Right cardiac atrium (tissue), 5 donors: ENCODE measurements around the gene DNAJA1. TPM values are rescaled to one million over a fixed set of nuclear protein-coding genes. Genes with fewer than 3 reads are reported as not detected.

Experiments used
- ATAC-seq, 2 donors: fragments of 200-7000 bp; cut with Tn5 transposase; one replicate each; pipeline versions ENCODE4 v1.8.0 to v1.9.1; 2020; ENCODE audit warnings: moderate library complexity in 2 of 2, mild to moderate bottlenecking in 1 of 2
- DNase-seq, 3 donors: peaks; one replicate each; pipeline ENCODE4 v3.0.0-alpha.2; 2020
- H3K27ac ChIP-seq: one replicate; pipeline ENCODE4 v1.5.1; 2013; ENCODE audit warnings: mild to moderate bottlenecking, low read length, control low read depth, moderate library complexity
- H3K27me3 ChIP-seq: one replicate; pipeline ENCODE4 v1.6.1; 2013; ENCODE audit not compliant: control insufficient read depth, insufficient read depth
- H3K4me1 ChIP-seq: one replicate; pipeline ENCODE4 v1.6.1; 2013; ENCODE audit warnings: low read length; ENCODE audit not compliant: control insufficient read depth, insufficient read depth
- H3K4me3 ChIP-seq: one replicate; pipeline ENCODE4 v1.5.1; 2013; ENCODE audit warnings: low read length, control low read depth
- H3K9me3 ChIP-seq: one replicate; pipeline ENCODE4 v1.6.1; 2013; ENCODE audit warnings: low read length; ENCODE audit not compliant: control insufficient read depth
- WGBS: extraction: QIAGEN DNeasy Blood & Tissue Kit; methylation state at CpG from one replicate; pipeline ENCODE4 v1.1.7; 2013; 5-methylcytosine and 5-hydroxymethylcytosine counted together
- intact Hi-C, 4 donors: fragments of 100-400 bp; cut with DNase I; formaldehyde crosslinking; loops; one replicate each; pipeline versions ENCODE4 v1.11.0 to v1.14.0; 2022 to 2023
- polyA plus RNA-seq: library from polyadenylated mRNA; stranded (reverse); fragments of 200-250 nt; gene quantifications from one replicate; pipeline ENCODE4 v1.2.3, GENCODE V29; 2013
- total RNA-seq, 4 donors: library from RNA; stranded (reverse); fragmentation: NEBNext Ultra II Directional; extraction: Animal tissue kit (Norgen Biotek cat#: 25700); gene quantifications; one replicate each; pipeline ENCODE4 v1.2.1, GENCODE V29; 2021
- donor health status: healthy with polysubstance abuse.
- donor health status: DM: no; HTN: yes; CAD: no.
- donor health status: DM: no; HTN: no; CAD: no.
- donor health status: DM: no; HTN: yes; CAD: no; lungs with severe emphysema.
- donor health status: DM: yes; HTN: yes; CAD: no.

Gene DNAJA1
- total and polyA plus RNA-seq, 5 donors, result 63.7 to 119 (median 79.1) TPM

GRCh38 chr9:33012328-33013069, 12.6 kb upstream of the DNAJA1 start:
- no peak overlapping the region for H3K4me3 ChIP-seq
- ATAC-seq (no peak), DNase-seq (no peak)
- H3K9me3 ChIP-seq, result no peaks in the 10 kb centered on the region
- H3K27me3 ChIP-seq, result no peaks in the 10 kb centered on the region
- intact Hi-C loops, result no loop called here
- WGBS, result 84% methylated on average over 3 of the region's 3 CpGs
- no peak overlapping the region for H3K27ac ChIP-seq
- no peaks in the 10 kb centered on the region for H3K4me1 ChIP-seq

GRCh38 chr9:33013962-33014664, 11.0 kb upstream of the DNAJA1 start:
- H3K4me3 ChIP-seq, result no peak overlapping the region
- peak in 1 of 2 donors; percentile 26 for ATAC-seq
- 75% methylated on average over 2 of the region's 2 CpGs for WGBS
- intact Hi-C loops, result no loop called here
- H3K27ac ChIP-seq, result no peak overlapping the region
- H3K4me1 ChIP-seq, result no peaks in the 10 kb centered on the region
- DNase-seq, result no peak
- no peaks in the 10 kb centered on the region for H3K27me3 ChIP-seq
- H3K9me3 ChIP-seq, result no peaks in the 10 kb centered on the region

GRCh38 chr9:33014665-33015014, 10.4 kb upstream of the DNAJA1 start:
- ATAC-seq, result peak in 1 of 2 donors; percentile 29
- Histone ChIP-seq H3K27me3 (no peaks in the 10 kb centered on the region), H3K9me3 (no peaks in the 10 kb centered on the region), H3K4me1 (no peaks in the 10 kb centered on the region), H3K27ac (no peak overlapping the region), H3K4me3 (no peak overlapping the region)
- intact Hi-C loops, result no loop called here
- no peak for DNase-seq
- 84% methylated on average over 1 of the region's 1 CpG for WGBS

GRCh38 chr9:33017283-33018041, 7.6 kb upstream of the DNAJA1 start:
- 88% methylated on average over 6 of the region's 6 CpGs for WGBS
- ATAC-seq, result no peak

GRCh38 chr9:33019797-33020196, 5.3 kb upstream of the DNAJA1 start:
- peaks cover 8% of the 10 kb centered on the region for H3K4me1 ChIP-seq
- ATAC-seq (no peak), DNase-seq (peak in 2 of 3 donors; percentile 44 to 60)
- H3K9me3 ChIP-seq, result no peaks in the 10 kb centered on the region
- 77% methylated on average over 25 of the region's 25 CpGs for WGBS
- intact Hi-C loops, result no loop called here
- no peak overlapping the region for H3K27ac ChIP-seq
- H3K4me3 ChIP-seq, result no peak overlapping the region
- no peaks in the 10 kb centered on the region for H3K27me3 ChIP-seq

More at GRCh38 chr9:33017283-33018041, 7.6 kb upstream of the DNAJA1 start:
- no peak overlapping the region for H3K4me3 ChIP-seq
- H3K9me3 ChIP-seq, result no peaks in the 10 kb centered on the region
- DNase-seq, result no peak
- H3K4me1 ChIP-seq, result no peaks in the 10 kb centered on the region
- no peaks in the 10 kb centered on the region for H3K27me3 ChIP-seq
- H3K27ac ChIP-seq, result no peak overlapping the region
- intact Hi-C loops, result no loop called here

- DNase-seq, result no peak
- intact Hi-C loops, result no loop called here
- ATAC-seq, result no peak
- peaks cover 8% of the 10 kb centered on the region for H3K4me1 ChIP-seq
- no peak overlapping the region for H3K4me3 ChIP-seq
- WGBS, result 84% methylated on average over 3 of the region's 3 CpGs
- no peaks in the 10 kb centered on the region for H3K27me3 ChIP-seq
- H3K27ac ChIP-seq, result no peak overlapping the region
- H3K9me3 ChIP-seq, result no peaks in the 10 kb centered on the region
Observed at GRCh38 chr9:33022303-33022702, 2.8 kb upstream of the DNAJA1 start.

- no peak overlapping the region for H3K27ac ChIP-seq
- no peak overlapping the region for H3K4me3 ChIP-seq
- WGBS, result 86% methylated on average over 7 of the region's 7 CpGs
- peaks cover 8% of the 10 kb centered on the region for H3K4me1 ChIP-seq
- no peak for ATAC-seq
- DNase-seq, result no peak
- intact Hi-C loops, result no loop called here
- no peaks in the 10 kb centered on the region for H3K27me3 ChIP-seq
- no peaks in the 10 kb centered on the region for H3K9me3 ChIP-seq
Observed at GRCh38 chr9:33022755-33023154, 2.3 kb upstream of the DNAJA1 start.

- no peaks in the 10 kb centered on the region for H3K9me3 ChIP-seq
- H3K4me3 ChIP-seq, result peak overlapping the region; percentile 75
Observed at GRCh38 chr9:33023661-33024060, 1.4 kb upstream of the DNAJA1 start.

GRCh38 chr9:33024126-33024965, 727 bp upstream of the DNAJA1 start:
- intact Hi-C loops, result no loop called here
- Histone ChIP-seq H3K27ac (peak overlapping the region; percentile 85), H3K9me3 (no peaks in the 10 kb centered on the region), H3K27me3 (no peaks in the 10 kb centered on the region), H3K4me3 (peak overlapping the region; percentile 75), H3K4me1 (peaks cover 8% of the 10 kb centered on the region)
- DNase-seq, result peak in 1 of 3 donors; percentile 72
- ATAC-seq, result peak; percentile 4 to 30
- 11% methylated on average over 33 of the region's 33 CpGs for WGBS

More at GRCh38 chr9:33023661-33024060, 1.4 kb upstream of the DNAJA1 start:
- no peak for DNase-seq
- no peaks in the 10 kb centered on the region for H3K27me3 ChIP-seq
- intact Hi-C loops, result no loop called here
- H3K27ac ChIP-seq, result no peak overlapping the region
- peaks cover 8% of the 10 kb centered on the region for H3K4me1 ChIP-seq
- 94% methylated on average over 4 of the region's 4 CpGs for WGBS
- no peak for ATAC-seq

GRCh38 chr9:33025572-33026342, 684 bp downstream of the DNAJA1 start:
- peak overlapping the region; percentile 98 for H3K27ac ChIP-seq
- H3K4me1 ChIP-seq, result peaks cover 9% of the 10 kb centered on the region
- intact Hi-C loops, result no loop called here
- ATAC-seq, result peak; percentile 65 to 67
- no peaks in the 10 kb centered on the region for H3K9me3 ChIP-seq
- H3K27me3 ChIP-seq, result no peaks in the 10 kb centered on the region
- peak overlapping the region; percentile 75 for H3K4me3 ChIP-seq
- 1% methylated on average over 36 of the region's 36 CpGs for WGBS
- peak; percentile 57 to 87 (median 83) for DNase-seq
